IPS-18c (cell line): Measurements from ENCODE around the gene AK9.
A peak's percentile ranks its signal among the peaks of the same experiment; 100 is the strongest.

Experiments
- H3K4me3 ChIP-seq: 2 replicates; pipeline ENCODE4 v1.7.0; 2013; ENCODE audit warnings: low read depth, mild to moderate bottlenecking, low read length, moderate library complexity; ENCODE audit not compliant: insufficient read depth
- H3K9me3 ChIP-seq: one replicate; pipeline ENCODE4 v1.6.1; 2013; ENCODE audit warnings: mild to moderate bottlenecking, low read length, moderate library complexity; ENCODE audit not compliant: control insufficient read depth, insufficient read depth

The AK9 gene

DNA sequence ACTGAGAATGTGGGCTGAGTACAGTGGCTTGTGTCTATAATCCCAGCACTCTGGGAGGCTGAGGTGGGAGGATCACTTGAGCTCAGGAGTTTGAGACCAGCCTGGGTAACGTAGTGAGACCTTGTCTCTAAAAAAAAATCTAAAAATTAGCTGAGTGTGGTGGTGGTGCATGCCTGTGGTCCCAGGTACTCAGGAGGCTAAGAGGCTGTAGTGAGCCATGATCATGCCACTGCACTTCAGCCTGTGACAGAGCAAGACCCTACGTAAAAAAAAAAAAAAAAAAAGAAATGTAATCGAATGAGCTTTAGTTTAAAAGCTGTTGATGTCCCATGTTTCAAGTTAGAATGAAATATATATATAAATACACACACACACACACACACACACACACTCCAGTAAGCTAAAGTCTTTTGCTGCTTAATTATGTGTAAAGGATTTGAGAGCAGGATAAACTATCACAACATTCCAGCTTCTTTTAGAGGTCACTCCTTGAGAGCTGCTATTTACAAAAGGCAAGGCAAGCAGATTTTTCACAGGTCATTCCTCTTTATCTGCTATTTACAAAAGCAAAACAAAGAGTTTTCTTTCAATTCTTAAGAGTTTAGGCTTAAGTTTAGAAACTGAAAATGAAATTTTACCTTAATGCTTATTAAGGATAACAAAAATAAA is 230.7 kb downstream of the AK9 start:
- H3K9me3 ChIP-seq = no peaks in the 10 kb centered on the region
- H3K4me3 ChIP-seq = no peak overlapping the region

DNA sequence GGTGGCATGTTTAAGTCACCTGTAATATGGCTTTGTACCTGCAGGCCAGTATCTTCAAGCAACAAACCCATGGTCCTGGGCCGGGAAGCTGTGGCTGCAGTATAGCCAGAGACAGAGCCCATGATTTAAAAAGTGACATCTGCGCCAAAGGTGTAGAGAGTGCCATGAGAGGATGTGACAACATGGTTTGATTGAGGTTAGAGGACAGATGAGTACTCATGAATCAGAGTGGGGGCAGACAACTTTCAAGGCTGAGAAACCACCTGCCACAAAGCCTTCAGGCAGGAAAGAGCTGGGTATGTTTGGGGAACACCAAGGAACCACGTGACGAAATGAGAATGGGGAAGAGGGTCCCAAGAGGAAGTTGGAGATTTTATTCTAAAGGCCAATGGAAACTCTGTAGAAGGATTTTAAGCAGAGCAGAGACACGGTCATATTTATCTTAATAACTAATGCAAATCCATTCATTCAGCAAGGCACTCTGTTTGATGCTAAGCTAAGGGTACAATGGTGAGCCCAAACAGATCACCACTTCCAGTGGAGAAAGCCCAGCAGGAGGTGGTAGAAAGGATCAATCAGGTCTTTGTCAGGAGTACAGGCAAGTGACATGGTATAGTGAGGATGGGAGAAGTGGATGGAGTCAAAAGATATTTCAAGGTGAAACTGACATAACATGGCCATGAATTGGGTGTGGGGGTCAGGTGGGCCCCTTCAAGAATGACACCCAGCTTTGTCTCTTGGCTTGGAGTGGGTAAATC is 232.0 kb downstream of the AK9 start:
- H3K9me3 ChIP-seq = no peaks in the 10 kb centered on the region
- no peak overlapping the region for H3K4me3 ChIP-seq

DNA sequence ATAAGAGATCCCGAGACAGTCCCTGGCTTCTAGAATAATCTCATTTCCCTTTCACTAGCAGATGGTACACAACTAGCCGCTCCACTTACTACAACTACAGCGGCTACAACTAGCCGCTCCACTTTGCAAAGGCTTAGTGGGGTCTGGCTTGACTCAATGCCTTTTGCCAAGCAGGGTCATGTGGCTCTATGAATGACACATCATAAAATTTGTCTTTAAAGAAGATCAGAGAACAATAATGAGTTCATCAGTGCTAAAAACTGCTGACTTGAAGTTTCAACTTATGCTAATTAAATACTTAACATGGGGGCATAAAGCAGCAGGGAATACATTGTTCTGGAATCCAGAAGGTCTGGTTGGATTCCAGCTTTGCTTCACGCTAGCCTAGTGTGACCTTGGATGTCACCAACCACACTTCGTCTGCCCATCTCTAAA is 233.4 kb downstream of the AK9 start:
- H3K9me3 ChIP-seq = no peaks in the 10 kb centered on the region
- H3K4me3 ChIP-seq = no peak overlapping the region

DNA sequence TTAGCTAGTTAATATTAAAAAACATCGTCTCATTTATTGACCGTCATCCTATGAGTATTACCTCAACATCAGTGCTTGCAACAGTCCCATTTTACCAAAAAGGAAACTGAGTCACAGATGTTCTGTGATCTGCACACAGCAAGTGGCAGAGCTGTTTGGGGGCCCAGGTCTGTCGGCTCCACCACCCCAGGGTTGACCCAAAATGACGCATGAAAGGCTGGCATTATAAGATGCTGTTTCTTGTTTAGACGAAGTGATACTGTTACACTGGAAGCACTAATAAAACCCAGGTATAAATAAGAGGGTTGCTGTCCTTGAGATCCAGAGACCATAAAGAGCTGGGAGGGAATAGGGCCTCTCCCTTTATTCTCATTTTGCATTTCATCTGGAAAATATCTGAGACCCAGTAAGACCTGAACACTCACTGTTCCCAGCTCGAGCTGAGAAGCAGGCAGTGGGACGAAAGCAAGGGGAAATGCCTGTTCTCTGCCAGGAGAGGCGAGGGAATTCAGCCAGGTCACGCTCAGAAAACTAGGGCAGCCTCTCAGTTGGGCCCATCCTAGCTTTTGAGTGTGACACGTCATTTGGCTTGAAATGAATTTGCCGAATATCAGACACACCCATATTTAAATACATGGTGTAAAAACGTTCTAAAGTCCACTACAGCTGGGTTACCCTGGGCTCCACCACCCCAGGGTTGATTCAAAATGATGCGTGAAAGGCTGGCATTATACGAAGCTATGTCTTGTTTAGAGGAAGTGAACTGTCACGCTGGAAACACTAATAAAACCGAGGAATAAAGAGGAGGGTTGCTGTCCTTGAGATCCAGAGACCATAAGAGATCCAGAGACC is 234.1 kb downstream of the AK9 start:
- peak overlapping the region; percentile 82; the same call in 1 of the 2 replicates for H3K4me3 ChIP-seq

DNA sequence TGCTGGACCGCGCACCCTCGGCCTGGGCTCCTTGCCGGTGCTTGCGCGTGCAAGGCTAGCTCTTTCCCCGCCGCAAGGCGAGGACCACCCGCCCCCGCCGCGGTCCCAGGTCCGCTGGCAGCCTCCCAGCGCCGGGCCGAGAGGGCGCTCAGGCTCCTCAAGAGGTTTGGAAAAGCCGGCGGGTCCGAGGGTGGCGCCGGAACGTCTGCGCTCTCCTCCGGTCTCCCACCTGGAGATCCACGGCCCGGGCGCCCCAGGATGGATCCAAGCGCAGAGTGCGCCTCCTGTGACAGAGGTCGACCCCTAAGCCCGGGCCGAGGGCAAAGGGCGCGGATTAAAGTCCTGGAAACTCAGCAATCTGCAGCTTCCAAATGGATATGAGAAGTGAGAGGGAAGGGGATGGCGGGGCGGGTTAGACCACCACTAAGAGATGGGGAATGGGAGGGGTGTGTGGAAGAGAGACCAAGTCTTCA is 234.9 kb downstream of the AK9 start:
- no peaks in the 10 kb centered on the region for H3K9me3 ChIP-seq
- H3K4me3 ChIP-seq = peak overlapping the region; percentile 82

More for the DNA sequence above, 234.1 kb downstream of the AK9 start:
- H3K9me3 ChIP-seq = no peaks in the 10 kb centered on the region

DNA sequence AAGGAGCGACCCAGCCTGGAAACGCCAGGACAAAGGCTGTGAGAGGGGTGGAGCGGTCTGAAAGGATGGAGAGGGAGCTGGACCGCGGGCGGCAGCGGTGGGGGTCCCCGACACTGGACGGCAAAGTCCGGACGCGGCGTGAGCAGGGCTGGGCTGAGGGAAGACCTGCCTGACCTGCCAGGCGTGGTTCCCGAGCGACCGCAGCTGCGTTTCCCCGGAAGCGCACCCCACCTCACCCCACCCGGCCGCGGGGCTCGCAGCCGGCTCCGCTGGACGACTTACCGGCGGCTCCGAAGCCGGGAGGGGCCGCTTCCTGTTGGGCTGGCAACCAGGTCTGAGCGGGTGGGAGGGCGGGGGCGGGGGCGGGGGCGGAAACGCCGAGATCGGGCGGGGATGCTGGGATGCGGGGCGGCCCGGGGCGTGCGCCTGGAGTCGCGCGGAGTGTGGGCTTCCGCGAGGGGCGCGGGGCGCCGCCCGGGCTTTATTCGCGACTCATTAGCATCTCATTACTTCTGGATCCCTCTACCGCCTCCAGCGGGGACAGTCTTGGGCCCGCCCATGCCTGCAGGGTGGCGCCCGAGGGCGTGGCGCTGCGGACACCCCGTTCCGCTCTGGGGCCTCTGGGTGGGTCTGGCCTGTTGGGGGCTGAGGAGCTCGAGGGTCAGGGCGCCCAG is 235.4 kb downstream of the AK9 start, which contains the start of gene MICAL1:
Gene MICAL1 (minus strand): TSS at position 336 of the 674 bp plus-strand sequence. CDS start 1,576 bp downstream, outside the sequence.
- Histone ChIP-seq H3K4me3 (peak within 1 kb of the TSS; percentile 82), H3K9me3 (no peaks in the 10 kb centered on the region)

DNA sequence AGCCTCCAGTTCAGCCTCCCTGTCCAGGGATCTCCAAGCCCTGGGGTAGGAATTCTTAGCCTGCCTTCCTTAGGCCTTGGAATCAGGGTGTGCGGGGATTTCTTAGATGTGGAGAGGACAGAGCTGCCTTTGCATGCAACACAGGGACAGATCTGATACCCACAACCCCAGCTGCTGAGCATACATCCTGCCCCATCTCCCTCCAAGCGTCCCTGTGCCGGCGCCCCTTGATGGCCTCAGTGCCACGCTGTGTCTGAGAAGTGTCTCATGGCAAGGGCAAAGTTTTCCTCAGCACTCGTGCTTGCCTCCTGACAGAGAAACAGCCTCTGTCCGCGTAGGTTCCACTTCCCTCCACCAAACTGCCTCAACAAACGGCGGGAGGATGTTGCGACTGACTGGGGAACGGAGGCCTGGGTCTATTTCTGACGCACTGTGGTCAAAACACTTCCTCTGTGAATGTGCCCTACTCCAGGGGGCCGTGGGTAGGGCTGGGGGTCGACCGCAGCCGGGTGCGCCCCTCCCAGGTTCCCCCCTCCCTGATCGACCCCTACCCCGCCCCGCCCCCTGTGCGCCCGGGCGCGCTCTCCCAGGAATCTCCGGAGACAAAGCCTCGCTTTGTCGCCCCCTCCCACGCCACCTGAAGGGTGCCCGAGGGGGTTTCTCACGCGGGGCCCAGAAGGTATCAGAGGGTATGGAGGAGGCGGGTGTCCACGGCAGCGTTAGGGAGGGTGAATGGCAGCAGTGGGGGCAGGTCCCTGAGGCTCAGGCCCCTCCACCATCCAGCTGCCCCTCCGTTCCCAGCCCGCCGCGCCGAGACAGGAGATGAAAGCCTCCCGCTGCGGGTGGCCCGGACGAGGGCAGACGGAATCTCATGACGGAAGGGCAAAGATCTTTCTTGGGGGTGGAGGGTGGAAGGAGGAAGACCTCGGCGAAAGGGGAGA is 236.2 kb downstream of the AK9 start:
- no peaks in the 10 kb centered on the region for H3K9me3 ChIP-seq
- peak overlapping the region; percentile 82 for H3K4me3 ChIP-seq

DNA sequence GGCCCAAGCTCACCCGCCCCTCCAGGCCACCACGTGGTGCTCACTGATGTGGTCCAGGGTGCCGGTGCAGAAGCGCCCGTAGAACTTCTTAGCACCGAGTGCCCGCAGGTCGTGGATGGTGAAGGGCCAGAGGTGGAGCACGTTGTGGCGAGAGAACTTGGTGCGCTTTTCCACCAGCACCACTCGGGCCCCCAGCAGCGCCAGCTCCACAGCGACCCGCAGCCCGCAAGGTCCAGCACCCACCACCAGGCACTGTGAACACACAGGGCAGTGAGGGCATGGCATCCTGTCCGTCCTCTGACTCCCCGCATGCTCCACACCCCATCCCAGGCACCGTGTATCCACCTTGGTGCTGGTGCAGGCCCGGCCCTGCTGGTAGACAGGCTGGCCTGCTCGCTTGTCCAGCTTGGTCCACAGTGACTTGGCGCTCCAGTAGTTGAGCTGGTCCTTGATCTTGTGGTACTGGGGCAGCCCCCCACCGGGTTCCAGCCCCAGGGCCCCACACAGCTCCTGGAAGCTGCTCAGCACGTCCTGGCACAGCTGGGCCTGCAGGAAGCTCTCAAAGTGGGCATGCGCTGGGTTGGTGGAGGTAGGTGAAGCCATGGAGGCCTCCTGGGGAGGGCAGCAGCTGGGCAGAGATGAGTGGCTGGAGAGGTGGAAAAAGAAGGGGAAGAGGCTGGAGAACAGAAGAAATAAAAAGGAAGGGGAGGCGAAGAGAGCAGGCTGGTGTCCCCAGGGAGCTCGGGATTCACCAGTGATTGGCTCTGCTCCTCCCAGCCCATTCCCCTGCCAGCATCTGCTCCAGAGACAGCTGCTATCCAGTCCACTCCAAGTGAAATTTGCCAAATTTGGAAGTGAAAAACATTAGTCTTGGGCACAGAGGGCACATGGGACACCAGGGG is 237.2 kb downstream of the AK9 start:
- Histone ChIP-seq H3K9me3 (no peaks in the 10 kb centered on the region), H3K4me3 (peak overlapping the region; percentile 82)

DNA sequence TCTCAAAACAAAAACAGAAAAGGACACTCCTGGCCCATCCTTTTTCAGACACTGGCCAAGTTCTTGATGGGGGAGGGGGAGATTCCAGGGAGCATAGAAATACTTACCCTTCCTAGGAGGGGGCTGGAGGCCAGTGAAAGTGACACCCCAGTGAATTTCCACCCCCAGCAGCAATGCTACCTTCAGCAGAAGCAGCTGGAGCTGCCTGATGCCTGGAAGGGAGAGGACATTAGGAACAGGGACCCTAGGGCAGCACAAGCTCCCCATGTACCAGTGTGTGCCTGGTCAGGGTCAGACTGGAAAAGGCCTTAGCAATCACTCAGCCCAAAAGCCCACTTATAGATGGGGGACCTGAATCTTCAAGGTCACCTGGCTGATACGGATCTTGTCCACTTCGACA is 237.8 kb downstream of the AK9 start:
- no peak overlapping the region for H3K4me3 ChIP-seq
- H3K9me3 ChIP-seq = no peaks in the 10 kb centered on the region

DNA sequence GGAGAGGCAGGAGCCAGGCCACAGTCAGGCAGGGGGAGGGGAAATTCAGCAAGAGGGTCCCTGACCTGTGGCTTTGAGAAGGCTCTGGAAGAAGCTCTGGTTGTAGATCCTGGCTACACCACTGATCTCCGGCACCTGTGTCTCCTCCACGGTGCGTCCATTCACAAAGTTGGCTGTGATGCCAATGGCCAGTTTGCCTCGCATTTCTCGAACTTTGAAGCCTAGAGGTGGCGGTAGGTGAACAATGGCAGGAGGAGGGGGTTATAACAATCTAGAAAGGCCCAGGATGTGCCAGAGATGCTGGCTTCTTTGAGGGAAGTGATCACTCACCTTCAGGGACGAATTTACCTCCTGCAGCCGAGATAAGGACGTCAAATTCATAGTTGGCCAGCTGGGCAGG is 238.8 kb downstream of the AK9 start:
- H3K4me3 ChIP-seq = no peak overlapping the region

DNA sequence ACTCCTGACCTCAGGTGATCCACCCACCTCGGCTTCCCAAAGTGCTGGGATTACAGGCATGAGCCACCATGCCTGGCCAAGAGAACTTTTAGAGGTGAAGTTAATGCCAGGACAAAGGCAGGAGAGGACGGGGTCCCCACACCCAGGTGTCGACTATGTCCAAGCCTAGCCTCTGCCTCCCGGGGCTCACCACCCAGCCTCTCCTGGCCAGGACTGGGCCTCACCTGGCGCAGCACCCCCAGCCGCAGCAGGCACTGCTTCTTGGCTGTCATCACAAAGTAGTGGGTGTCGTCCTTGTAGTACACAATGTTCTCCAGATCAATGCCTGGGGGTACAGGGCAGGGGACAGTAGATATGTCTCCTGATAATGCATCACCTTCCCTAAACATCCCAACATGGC is 239.6 kb downstream of the AK9 start:
- H3K9me3 ChIP-seq = no peaks in the 10 kb centered on the region
- no peak overlapping the region for H3K4me3 ChIP-seq

More for the DNA sequence above, 238.8 kb downstream of the AK9 start:
- no peaks in the 10 kb centered on the region for H3K9me3 ChIP-seq

DNA sequence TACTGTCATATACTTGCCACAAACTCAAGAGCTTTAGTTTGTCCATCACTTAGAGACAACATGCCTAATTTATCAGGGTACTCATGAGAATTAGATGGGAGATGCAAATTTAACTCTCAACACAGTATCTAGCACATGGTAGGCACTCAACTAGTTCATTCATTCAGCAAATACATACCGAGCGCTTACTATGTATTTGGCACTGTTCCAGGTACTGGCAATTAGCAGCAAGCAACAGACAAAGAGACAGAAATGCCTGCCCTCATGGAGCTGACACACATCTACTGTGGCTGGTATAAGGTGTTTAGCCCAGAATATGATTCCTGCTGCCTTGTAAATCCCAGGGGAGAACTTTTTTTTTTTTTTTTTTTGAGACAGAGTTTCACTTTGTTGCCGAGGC is 240.2 kb downstream of the AK9 start:
- no peak overlapping the region for H3K4me3 ChIP-seq
- H3K9me3 ChIP-seq = no peaks in the 10 kb centered on the region

DNA sequence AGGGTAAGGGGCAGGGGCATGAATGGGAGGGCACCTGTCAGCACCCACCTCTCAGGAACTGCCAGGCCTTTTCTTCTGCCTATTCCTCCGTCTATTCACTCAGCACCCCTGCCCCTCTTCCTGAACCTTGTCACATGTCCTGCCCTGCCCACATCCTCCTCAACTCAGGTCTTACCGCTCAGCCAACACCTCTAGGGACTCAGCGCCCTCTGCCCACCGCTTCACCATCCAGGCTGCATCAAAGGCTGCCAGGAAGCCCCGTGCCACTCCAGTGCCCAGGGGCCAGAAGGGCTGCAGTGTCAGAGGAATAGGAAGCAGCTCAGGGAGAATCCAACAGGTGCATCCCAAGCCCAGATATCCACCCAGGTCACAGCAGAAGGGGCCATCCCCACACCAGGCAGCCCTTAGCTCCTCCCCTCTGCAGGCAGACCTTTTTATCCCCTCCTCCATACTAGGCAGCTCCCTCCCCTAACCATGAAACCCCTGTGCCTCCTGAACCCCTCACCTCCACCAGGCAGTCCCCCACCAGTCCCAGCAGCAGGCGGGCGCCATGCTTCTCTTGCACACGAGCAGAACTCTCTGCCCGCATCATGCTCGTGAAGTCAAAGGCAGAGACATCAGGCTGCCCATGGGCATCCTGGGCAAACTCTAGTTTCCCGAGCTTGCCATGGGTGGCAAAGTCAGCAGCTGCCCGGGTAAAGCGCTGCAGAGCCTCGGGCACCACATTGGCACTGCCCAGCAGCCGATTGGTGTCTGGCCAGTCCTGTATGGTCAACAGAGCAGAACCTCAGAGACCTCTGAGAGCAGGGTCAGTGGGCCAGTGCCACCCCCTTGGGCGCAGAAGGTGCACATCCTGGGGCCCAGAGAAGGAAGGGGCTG is 241.0 kb downstream of the AK9 start:
- Histone ChIP-seq H3K4me3 (no peak overlapping the region), H3K9me3 (no peaks in the 10 kb centered on the region)

DNA sequence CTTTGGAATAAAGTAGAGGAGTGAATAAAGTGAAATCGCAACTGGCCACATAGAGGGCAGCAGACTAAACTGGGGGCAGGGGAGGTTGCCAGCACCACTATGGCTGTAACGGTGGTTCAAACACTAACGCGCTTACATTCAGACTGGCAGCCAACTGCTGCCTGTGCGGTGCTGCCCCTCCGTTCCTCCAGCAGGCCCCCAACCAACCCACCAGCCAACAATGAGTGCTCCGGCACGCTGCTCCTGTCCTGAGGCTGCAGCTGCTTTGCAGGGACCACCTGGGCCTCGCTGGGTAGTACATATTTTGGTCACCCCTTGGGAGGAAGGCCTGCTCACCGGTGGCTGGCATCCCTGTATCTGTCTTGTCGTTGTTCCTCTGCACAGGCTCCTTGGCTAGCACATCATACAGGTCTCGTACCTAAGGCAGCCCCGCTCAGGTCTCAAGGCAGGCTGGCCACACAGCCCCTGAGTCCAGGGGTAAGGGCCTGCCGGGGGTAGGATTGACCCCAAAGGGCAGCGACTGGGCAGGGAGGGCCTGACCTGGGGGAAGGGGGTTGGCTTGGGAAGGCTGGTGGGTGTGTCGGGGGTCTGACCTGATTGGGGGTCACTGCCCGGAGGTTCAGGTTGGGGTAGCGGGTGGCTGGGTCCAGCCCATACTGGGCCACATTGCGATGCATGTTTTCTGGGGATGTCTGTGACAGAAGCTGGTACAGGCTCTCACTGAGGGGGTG is 241.8 kb downstream of the AK9 start:
- Histone ChIP-seq H3K4me3 (no peak overlapping the region), H3K9me3 (no peaks in the 10 kb centered on the region)
